Activated CD4-positive, alpha-beta memory T cell treated with anti-CD3 and anti-CD28 coated beads for 36 hours (primary cell): ENCODE results near the gene KCNJ13. TPM values are rescaled to one million over a fixed set of nuclear protein-coding genes. Genes with fewer than 3 reads are reported as not detected.

Experiments used
- CTCF ChIA-PET: fragments of 350-600 bp; sonication (Branson Sonifier 250); formaldehyde crosslinking; loops from one replicate; lab custom pipeline; 2021; ENCODE audit warnings: antibody characterized with exemption, inconsistent platforms; lab: Charles Lee
- POLR2A ChIA-PET: fragments of 350-600 bp; sonication (Branson Sonifier 250); formaldehyde crosslinking; loops from one replicate; lab custom pipeline; 2021; ENCODE audit warnings: antibody characterized with exemption; lab: Charles Lee
- DNase-seq: peaks from one replicate; pipeline ENCODE4 v3.0.0-alpha.2; 2020
- H3K27ac Mint-ChIP-seq: one replicate; pipeline ENCODE4 v1.8.0; 2021; ENCODE audit warnings: mixed read lengths
- H3K27me3 Mint-ChIP-seq: one replicate; pipeline ENCODE4 v1.8.0; 2021; ENCODE audit warnings: mixed read lengths
- H3K36me3 Mint-ChIP-seq: one replicate; pipeline ENCODE4 v1.8.0; 2021; ENCODE audit warnings: mixed read lengths
- H3K4me1 Mint-ChIP-seq: one replicate; pipeline ENCODE4 v1.8.0; 2021; ENCODE audit warnings: low read depth, mixed read lengths
- H3K4me3 Mint-ChIP-seq: one replicate; pipeline ENCODE4 v1.8.0; 2021; ENCODE audit warnings: mild to moderate bottlenecking, mixed read lengths
- H3K9me3 Mint-ChIP-seq: one replicate; pipeline ENCODE4 v1.8.0; 2021; ENCODE audit warnings: mixed read lengths
- intact Hi-C: fragments of 100-400 bp; cut with micrococcal nuclease; formaldehyde crosslinking; loops from one replicate; pipeline ENCODE4 v1.15.1; 2023
- total RNA-seq, 2 experiments: library from RNA; stranded (reverse); gene quantifications; one replicate each; pipeline ENCODE4 v1.2.3, GENCODE V29; 2021

KCNJ13 gene
- total RNA-seq, 2 experiments from 2014 or later: not detected

DNA sequence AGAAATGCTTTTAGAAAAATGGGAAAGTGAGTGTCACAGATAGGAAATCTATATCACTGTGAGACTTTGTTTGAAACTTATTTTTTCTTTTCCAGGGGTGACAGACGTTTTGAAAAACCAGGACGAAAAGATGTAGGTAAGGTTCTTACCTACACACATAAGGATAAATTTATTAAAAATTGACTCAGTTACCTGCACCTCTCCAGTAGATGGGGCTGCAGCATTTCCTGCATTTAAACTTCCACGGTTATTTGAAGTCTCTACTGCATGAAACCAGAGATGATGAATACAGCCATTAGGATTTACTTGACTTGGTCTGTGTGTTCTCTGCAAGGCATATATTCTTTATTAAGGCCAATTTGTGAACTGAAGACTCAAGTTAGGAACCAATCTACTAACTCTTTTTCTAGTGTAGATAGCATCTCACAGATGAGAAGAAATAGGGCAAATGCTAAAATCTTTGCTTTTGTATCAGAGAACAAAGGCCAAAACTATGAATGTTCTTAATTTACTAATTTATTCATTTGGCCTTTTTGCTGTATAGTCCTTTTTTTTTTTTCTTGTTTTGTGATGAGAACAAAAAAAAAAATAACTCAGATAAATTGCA is 15.0 kb downstream of the KCNJ13 start:
- Mint-ChIP-seq H3K36me3 (peaks cover 34% of the 10 kb centered on the region), H3K4me1 (peaks cover 16% of the 10 kb centered on the region), H3K4me3 (no peak overlapping the region), H3K27ac (no peak overlapping the region), H3K9me3 (no peaks in the 10 kb centered on the region), H3K27me3 (no peaks in the 10 kb centered on the region)
- CTCF ChIA-PET: interaction anchor here (0.7 kb wide), 2 partner anchors 9 to 16 kb away, joined by 3 to 4 read pairs; no protein-coding TSS in a partner anchor
- POLR2A ChIA-PET: no interaction called here
- intact Hi-C loops: loop anchor here (2.0 kb wide), 1 partner anchor 489 kb away; the partner anchor contains the start of gene ATG16L1
- DNase-seq: peak; percentile 37

DNA sequence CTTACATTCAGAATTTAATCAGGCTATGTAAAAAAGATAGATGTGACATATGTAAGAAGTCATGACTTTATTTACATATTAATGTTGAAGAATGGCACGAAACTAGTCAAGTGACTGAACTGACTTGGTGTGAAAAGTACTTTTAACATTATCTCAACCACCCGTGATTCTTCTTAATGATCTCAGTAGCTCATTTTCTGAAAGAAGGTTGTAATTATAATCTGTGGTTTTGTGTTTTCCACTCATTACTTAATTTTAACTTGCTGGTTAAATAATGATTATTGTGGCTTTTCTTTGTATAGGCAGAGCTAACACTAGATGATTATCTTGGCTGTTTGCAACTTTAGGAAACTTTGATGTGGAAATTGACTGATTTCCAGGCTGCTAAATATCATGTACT is 18.5 kb downstream of the KCNJ13 start:
- H3K4me3 Mint-ChIP-seq: no peak overlapping the region
- H3K36me3 Mint-ChIP-seq: peaks cover 30% of the 10 kb centered on the region
- ChIA-PET POLR2A (interaction anchor here (1.1 kb wide), 1 partner anchor 324 kb away, joined by 3 read pairs; no protein-coding TSS in a partner anchor), CTCF (interaction anchor here (1.1 to 1.6 kb wide), 3 partner anchors 14 to 95 kb away, joined by 3 read pairs; no protein-coding TSS in a partner anchor)
- peaks cover 12% of the 10 kb centered on the region for H3K4me1 Mint-ChIP-seq
- H3K27me3 Mint-ChIP-seq: no peaks in the 10 kb centered on the region
- DNase-seq: no peak
- H3K27ac Mint-ChIP-seq: no peak overlapping the region
- H3K9me3 Mint-ChIP-seq: no peaks in the 10 kb centered on the region
- intact Hi-C loops: no loop called here

DNA sequence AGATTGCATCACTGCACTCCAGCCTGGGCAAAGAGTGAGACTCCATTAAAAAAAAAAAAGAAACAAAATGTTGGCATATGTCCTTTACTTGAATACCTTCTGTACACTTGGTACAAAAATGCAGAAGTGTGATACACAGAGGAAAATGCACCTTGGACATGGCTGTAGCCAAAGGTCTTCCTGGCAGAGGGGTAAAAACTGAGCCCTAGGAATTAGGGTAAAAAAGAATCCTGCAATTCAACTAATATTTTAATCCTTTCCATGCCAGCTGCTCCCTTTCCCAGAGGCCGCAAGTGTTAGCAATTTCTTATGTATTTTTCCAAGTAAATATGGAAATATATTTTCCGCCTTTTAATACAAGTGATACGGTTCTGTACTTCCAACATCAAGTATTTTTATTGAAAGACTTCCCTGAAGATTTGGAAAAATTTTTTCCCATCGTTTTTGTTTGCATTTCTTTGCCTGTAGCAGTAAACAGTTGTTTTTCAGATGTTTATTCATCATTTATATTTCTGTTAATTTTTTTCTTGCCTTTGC is 26.2 kb downstream of the KCNJ13 start:
- Mint-ChIP-seq H3K4me1 (peaks cover 16% of the 10 kb centered on the region), H3K4me3 (no peak overlapping the region), H3K9me3 (no peaks in the 10 kb centered on the region), H3K27ac (no peak overlapping the region), H3K36me3 (peaks cover 22% of the 10 kb centered on the region), H3K27me3 (no peaks in the 10 kb centered on the region)
- intact Hi-C loops: no loop called here
- POLR2A ChIA-PET: no interaction called here
- DNase-seq: no peak
- CTCF ChIA-PET: no interaction called here

GRCh38 chr2:232749331-232749730 is 27.0 kb downstream of the KCNJ13 start:
- intact Hi-C loops: no loop called here
- ChIA-PET POLR2A (no interaction called here), CTCF (no interaction called here)
- DNase-seq: no peak
- Mint-ChIP-seq H3K27ac (no peak overlapping the region), H3K36me3 (peaks cover 22% of the 10 kb centered on the region), H3K4me1 (peaks cover 20% of the 10 kb centered on the region), H3K27me3 (no peaks in the 10 kb centered on the region), H3K4me3 (no peak overlapping the region), H3K9me3 (no peaks in the 10 kb centered on the region)

GRCh38 chr2:232748038-232748437 is 28.3 kb downstream of the KCNJ13 start:
- no peak overlapping the region for H3K4me3 Mint-ChIP-seq

GRCh38 chr2:232744963-232745362 is 31.4 kb downstream of the KCNJ13 start:
- H3K27me3 Mint-ChIP-seq: no peaks in the 10 kb centered on the region
- H3K4me3 Mint-ChIP-seq: no peak overlapping the region
- intact Hi-C loops: no loop called here
- peaks cover 13% of the 10 kb centered on the region for H3K36me3 Mint-ChIP-seq
- POLR2A ChIA-PET: no interaction called here
- H3K9me3 Mint-ChIP-seq: no peaks in the 10 kb centered on the region
- peaks cover 20% of the 10 kb centered on the region for H3K4me1 Mint-ChIP-seq
- CTCF ChIA-PET: no interaction called here
- no peak overlapping the region for H3K27ac Mint-ChIP-seq
- DNase-seq: no peak

More at GRCh38 chr2:232748038-232748437, 28.3 kb downstream of the KCNJ13 start:
- Mint-ChIP-seq H3K27ac (no peak overlapping the region), H3K4me1 (peaks cover 20% of the 10 kb centered on the region), H3K27me3 (no peaks in the 10 kb centered on the region), H3K9me3 (no peaks in the 10 kb centered on the region), H3K36me3 (peaks cover 17% of the 10 kb centered on the region)
- peak; percentile 12 for DNase-seq
- intact Hi-C loops: no loop called here
- ChIA-PET CTCF (no interaction called here), POLR2A (no interaction called here)

- no peak overlapping the region for H3K4me3 Mint-ChIP-seq
- peaks cover 6% of the 10 kb centered on the region for H3K36me3 Mint-ChIP-seq
- POLR2A ChIA-PET: interaction anchor here (0.7 kb wide), 1 partner anchor 1504 kb away, joined by 4 read pairs; no protein-coding TSS in a partner anchor
- peaks cover 4% of the 10 kb centered on the region for H3K4me1 Mint-ChIP-seq
- no peak overlapping the region for H3K27ac Mint-ChIP-seq
- H3K9me3 Mint-ChIP-seq: no peaks in the 10 kb centered on the region
- intact Hi-C loops: no loop called here
- H3K27me3 Mint-ChIP-seq: no peaks in the 10 kb centered on the region
- no peak for DNase-seq
- CTCF ChIA-PET: no interaction called here
Measured at GRCh38 chr2:232741972-232742371, 34.4 kb downstream of the KCNJ13 start.

DNA sequence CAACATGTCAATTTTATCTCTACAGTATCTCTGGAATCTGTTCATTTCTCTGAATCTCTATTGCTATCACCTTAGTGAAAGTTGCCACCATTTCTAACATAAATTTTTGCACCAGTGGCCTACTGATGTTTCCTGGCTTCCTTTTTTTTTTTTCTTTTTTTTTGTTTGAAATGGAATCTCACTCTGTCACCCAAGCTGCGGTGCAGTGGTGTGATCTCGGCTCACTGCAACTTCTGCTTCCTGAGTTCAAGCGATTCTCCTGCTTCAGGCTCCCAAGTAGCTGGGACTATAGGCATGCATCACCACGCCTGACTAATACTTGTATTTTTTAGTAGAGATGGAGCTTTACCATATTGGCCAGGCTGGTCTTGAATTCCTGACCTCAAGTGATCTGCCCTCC is 35.1 kb downstream of the KCNJ13 start:
- ChIA-PET POLR2A (interaction anchor here (0.7 kb wide), 1 partner anchor 1505 kb away, joined by 4 read pairs; no protein-coding TSS in a partner anchor), CTCF (no interaction called here)
- intact Hi-C loops: no loop called here
- Mint-ChIP-seq H3K27ac (no peak overlapping the region), H3K4me3 (no peak overlapping the region), H3K9me3 (no peaks in the 10 kb centered on the region), H3K27me3 (no peaks in the 10 kb centered on the region), H3K4me1 (peaks cover 4% of the 10 kb centered on the region), H3K36me3 (peaks cover 9% of the 10 kb centered on the region)
- no peak for DNase-seq

DNA sequence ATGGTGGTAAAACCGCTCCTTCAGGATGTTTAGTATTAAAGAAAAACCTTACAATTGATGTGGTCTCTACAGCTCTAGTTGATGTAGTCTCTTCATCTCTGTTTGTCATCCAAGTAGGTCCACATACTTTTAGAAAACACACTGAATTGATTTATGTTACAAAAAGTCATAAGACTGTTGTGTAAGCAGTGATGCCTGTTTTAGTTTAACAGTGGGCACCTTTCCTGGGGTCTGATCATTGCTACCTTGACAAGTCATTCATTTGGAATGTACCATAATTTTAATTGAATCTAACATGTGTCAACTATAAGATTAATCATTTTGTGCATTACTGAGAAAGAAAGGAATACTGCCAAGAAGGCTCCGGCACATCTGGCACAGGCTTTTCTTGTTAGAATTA is 44.9 kb downstream of the KCNJ13 start:
- intact Hi-C loops: no loop called here
- no peaks in the 10 kb centered on the region for H3K4me1 Mint-ChIP-seq
- no peaks in the 10 kb centered on the region for H3K27me3 Mint-ChIP-seq
- ChIA-PET CTCF (interaction anchor here (0.7 kb wide), 1 partner anchor 23 kb away, joined by 3 read pairs; no protein-coding TSS in a partner anchor), POLR2A (interaction anchor here (0.6 kb wide), 1 partner anchor 519 kb away, joined by 3 read pairs; no protein-coding TSS in a partner anchor)
- H3K4me3 Mint-ChIP-seq: no peak overlapping the region
- DNase-seq: no peak
- H3K36me3 Mint-ChIP-seq: peaks cover 23% of the 10 kb centered on the region
- H3K27ac Mint-ChIP-seq: no peak overlapping the region
- no peaks in the 10 kb centered on the region for H3K9me3 Mint-ChIP-seq

DNA sequence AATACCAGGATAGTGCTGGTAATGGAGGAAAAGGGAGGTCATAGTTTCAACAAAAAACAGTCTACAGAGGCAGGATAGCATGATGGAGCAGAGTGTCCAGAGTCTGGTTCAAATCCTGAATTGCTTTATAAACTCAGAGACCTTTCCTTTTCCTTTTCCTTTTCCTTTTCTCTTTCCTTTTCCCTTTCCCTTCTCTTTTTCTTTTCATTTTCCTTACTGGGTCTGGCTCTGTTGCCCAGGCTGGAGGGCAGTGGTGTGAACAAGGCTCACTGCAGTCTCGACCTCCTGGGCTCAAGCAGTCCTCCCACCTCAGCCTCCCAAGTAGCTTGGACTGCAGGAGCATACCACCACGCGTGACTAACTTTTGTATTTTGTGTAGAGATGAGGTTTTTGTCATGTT is 47.6 kb downstream of the KCNJ13 start:
- intact Hi-C loops: no loop called here
- H3K36me3 Mint-ChIP-seq: peaks cover 30% of the 10 kb centered on the region

GRCh38 chr2:232723027-232723426 is 53.3 kb downstream of the KCNJ13 start:
- no peak overlapping the region for H3K4me3 Mint-ChIP-seq

More for the DNA sequence above, 47.6 kb downstream of the KCNJ13 start:
- Mint-ChIP-seq H3K27ac (no peak overlapping the region), H3K9me3 (no peaks in the 10 kb centered on the region), H3K4me3 (no peak overlapping the region), H3K27me3 (no peaks in the 10 kb centered on the region), H3K4me1 (no peaks in the 10 kb centered on the region)
- CTCF ChIA-PET: no interaction called here
- POLR2A ChIA-PET: no interaction called here
- no peak for DNase-seq

DNA sequence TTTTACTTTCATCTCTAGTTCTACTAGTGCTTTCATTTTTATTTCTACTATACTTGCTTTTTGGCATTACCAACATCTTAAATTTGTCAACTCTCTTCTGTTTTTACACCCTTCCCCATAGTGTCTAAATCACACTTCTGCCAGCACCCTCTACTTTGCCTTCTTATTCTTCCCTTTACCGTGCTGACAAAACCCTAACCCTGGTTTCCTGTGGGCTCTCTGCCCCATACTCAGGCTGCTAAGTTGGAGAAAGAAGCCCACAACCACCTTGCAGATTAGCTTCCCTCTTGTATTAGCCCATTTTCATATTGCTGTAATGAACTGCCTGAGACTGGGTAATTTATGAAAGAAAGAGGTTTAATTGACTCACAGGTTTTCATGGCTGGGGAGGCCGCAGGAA is 54.5 kb downstream of the KCNJ13 start:
- CTCF ChIA-PET: no interaction called here
- H3K27me3 Mint-ChIP-seq: no peaks in the 10 kb centered on the region
- intact Hi-C loops: no loop called here
- H3K36me3 Mint-ChIP-seq: peaks cover 44% of the 10 kb centered on the region
- no peak overlapping the region for H3K4me3 Mint-ChIP-seq
- peaks cover 7% of the 10 kb centered on the region for H3K9me3 Mint-ChIP-seq
- POLR2A ChIA-PET: no interaction called here
- peaks cover 25% of the 10 kb centered on the region for H3K4me1 Mint-ChIP-seq
- DNase-seq: no peak
- peak overlapping the region; percentile 12 for H3K27ac Mint-ChIP-seq

More at GRCh38 chr2:232723027-232723426, 53.3 kb downstream of the KCNJ13 start:
- no peak for DNase-seq
- POLR2A ChIA-PET: no interaction called here
- CTCF ChIA-PET: no interaction called here
- intact Hi-C loops: no loop called here
- Mint-ChIP-seq H3K27ac (no peak overlapping the region), H3K27me3 (no peaks in the 10 kb centered on the region), H3K36me3 (peaks cover 39% of the 10 kb centered on the region), H3K4me1 (peaks cover 20% of the 10 kb centered on the region), H3K9me3 (peaks cover 4% of the 10 kb centered on the region)
